Caco-2 (cell line): Measurements from ENCODE around the gene PPAN. TPM values are rescaled to one million over a fixed set of nuclear protein-coding genes. Genes with fewer than 3 reads are reported as not detected.

ENCODE experiments used
- BruUV-seq: library from RNA; stranded (reverse); fragments of 400-500 nt; replicated peaks from 2 replicates; lab custom pipeline; 2021; lab: Mats Ljungman, UMichigan
- CTCF ChIA-PET: fragments of 300-600 bp; sonication (Branson Sonifier 250); formaldehyde crosslinking; loops from one replicate; lab custom pipeline; 2022; ENCODE audit warnings: antibody characterized with exemption; lab: Charles Lee
- POLR2A ChIA-PET: fragments of 300-600 bp; sonication (Branson Sonifier 250); formaldehyde crosslinking; loops from one replicate; lab custom pipeline; 2022; ENCODE audit warnings: antibody characterized with exemption; lab: Charles Lee
- DNase-seq, 2 experiments: peaks; one replicate each; pipeline versions ENCODE4 v3.0.0 to v3.0.0-alpha.2; 2020 to 2022
- H3K27me3 ChIP-seq: replicated peaks from 2 replicates; pipeline ENCODE4 v1.6.0; 2011; ENCODE audit warnings: low read length; ENCODE audit not compliant: control insufficient read depth, insufficient read depth
- H3K36me3 ChIP-seq: 2 replicates; pipeline ENCODE4 v1.5.1; 2011; ENCODE audit warnings: low read length; ENCODE audit not compliant: control insufficient read depth, insufficient read depth
- H3K4me1 ChIP-seq: fragments of 250-450 bp; sonication (Bioruptor Pico); 2 replicates; pipeline ENCODE4 v1.5.1; 2020; ENCODE audit warnings: mild to moderate bottlenecking
- H3K4me3 ChIP-seq: 2 replicates; pipeline ENCODE4 v1.5.1; 2011; ENCODE audit warnings: low read depth, mild to moderate bottlenecking, control low read depth, low read length
- H3K9me3 ChIP-seq: fragments of 250-450 bp; sonication (Bioruptor Pico); 2 replicates; pipeline ENCODE4 v1.5.1; 2020; ENCODE audit warnings: mild to moderate bottlenecking, moderate library complexity
- H3K27ac Mint-ChIP-seq: one replicate; pipeline ENCODE4 v1.8.0; 2022; ENCODE audit warnings: mixed read lengths; ENCODE audit not compliant: unreplicated experiment
- H3K27me3 Mint-ChIP-seq: one replicate; pipeline ENCODE4 v1.8.0; 2022; ENCODE audit warnings: mixed read lengths; ENCODE audit not compliant: insufficient read depth, unreplicated experiment
- H3K36me3 Mint-ChIP-seq: one replicate; pipeline ENCODE4 v1.8.0; 2022; ENCODE audit warnings: mild to moderate bottlenecking, mixed read lengths; ENCODE audit not compliant: insufficient read depth, unreplicated experiment
- H3K4me1 Mint-ChIP-seq: one replicate; pipeline ENCODE4 v1.8.0; 2022; ENCODE audit warnings: low read depth, mixed read lengths; ENCODE audit not compliant: unreplicated experiment
- H3K4me3 Mint-ChIP-seq: one replicate; pipeline ENCODE4 v1.8.0; 2022; ENCODE audit warnings: mild to moderate bottlenecking, moderate library complexity, mixed read lengths; ENCODE audit not compliant: unreplicated experiment
- H3K9me3 Mint-ChIP-seq: one replicate; pipeline ENCODE4 v1.8.0; 2022; ENCODE audit warnings: mixed read lengths; ENCODE audit not compliant: unreplicated experiment
- intact Hi-C: fragments of 100-400 bp; cut with micrococcal nuclease; formaldehyde crosslinking; loops from one replicate; pipeline ENCODE4 v1.10.0; 2022; ENCODE audit not compliant: unreplicated experiment
- total RNA-seq: library from RNA; stranded (reverse); gene quantifications from 2 replicates; pipeline ENCODE4 v1.2.3, GENCODE V29; 2022
- TF ChIP-seq, protein P1 (sequence below), 2 experiments: fragments of 200-600 bp in 1 of 2; IDR thresholded peaks; 1 replicate in 1 of 2; 2 replicates in 1 of 2; pipeline versions ENCODE4 v1.5.1 to v1.8.0; 2011 to 2022; ENCODE audit warnings: antibody characterized with exemption in 1 of 2, control low read depth in 1 of 2, inconsistent platforms in 1 of 2, low read depth in 1 of 2, low read length in 1 of 2, mild to moderate bottlenecking in 1 of 2, moderate library complexity in 1 of 2; ENCODE audit not compliant: insufficient read depth in 1 of 2, severe bottlenecking in 1 of 2, unreplicated experiment in 1 of 2

Gene PPAN
- total RNA-seq, 1 experiment from 2014 or later, result 62.8 TPM

DNA sequence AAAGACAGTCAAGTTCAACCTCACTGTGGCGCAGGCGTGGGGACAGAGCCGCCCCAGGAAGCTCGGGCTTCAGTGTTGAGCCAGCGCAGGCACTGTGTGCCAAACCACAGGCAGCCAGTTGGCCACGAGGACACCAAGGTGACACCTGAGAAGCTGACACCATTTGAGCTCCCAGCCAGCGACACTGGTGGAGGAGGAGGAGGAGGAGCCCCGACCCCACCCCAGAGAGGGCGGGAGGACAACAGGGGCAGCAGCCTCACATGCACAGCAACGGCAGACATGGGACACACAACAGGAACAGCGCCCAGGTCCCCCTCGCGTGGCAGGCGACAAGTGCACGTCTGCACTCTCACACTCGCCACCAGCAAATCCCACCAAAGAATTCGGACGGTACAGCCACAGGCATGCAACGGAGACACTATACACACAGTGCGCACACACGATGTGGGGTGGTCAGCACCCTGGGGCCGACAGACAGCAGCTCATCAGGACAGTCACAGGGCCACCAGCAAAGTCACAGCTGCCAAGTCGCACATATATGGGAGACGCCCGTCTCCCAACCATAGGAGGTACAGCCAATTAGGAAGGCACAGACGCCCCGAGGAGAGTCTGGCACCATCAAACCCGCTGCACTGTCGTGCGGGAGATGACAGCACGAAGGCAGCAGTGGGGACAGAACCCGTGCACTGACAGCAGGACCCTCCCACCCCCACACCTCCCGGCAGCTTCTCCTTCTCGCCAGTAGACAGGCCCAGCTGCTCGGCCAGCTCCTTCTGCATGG lies 10.1 kb downstream of the PPAN start:
- ChIA-PET POLR2A (interaction anchor here (1.2 kb wide), 1 partner anchor 20 kb away, joined by 7 read pairs; no protein-coding TSS in a partner anchor), CTCF (interaction anchor here (0.6 kb wide), 1 partner anchor 79 kb away, joined by 3 read pairs; the partner anchor contains the start of gene DNMT1)
- no peak for DNase-seq
- intact Hi-C loops, result loop anchor here (10.0 kb wide), 1 partner anchor 181 kb away; the partner anchor contains the start of gene OLFM2
- Histone ChIP-seq H3K27me3 (no peaks in the 10 kb centered on the region), H3K4me1 (no peaks in the 10 kb centered on the region), H3K36me3 (no peaks in the 10 kb centered on the region; the same call in 1 of the 2 replicates), H3K4me3 (no peak overlapping the region), H3K9me3 (no peaks in the 10 kb centered on the region)
- no TSS peak for BruUV-seq
- H3K27ac Mint-ChIP-seq, result peak overlapping the region; percentile 32
- peaks cover 77% of the 10 kb centered on the region for H3K36me3 Mint-ChIP-seq
- no peaks in the 10 kb centered on the region for H3K27me3 Mint-ChIP-seq
- peak overlapping the region; percentile 27 for H3K4me3 Mint-ChIP-seq
- no peaks in the 10 kb centered on the region for H3K4me1 Mint-ChIP-seq
- TF ChIP-seq, protein P1, sequence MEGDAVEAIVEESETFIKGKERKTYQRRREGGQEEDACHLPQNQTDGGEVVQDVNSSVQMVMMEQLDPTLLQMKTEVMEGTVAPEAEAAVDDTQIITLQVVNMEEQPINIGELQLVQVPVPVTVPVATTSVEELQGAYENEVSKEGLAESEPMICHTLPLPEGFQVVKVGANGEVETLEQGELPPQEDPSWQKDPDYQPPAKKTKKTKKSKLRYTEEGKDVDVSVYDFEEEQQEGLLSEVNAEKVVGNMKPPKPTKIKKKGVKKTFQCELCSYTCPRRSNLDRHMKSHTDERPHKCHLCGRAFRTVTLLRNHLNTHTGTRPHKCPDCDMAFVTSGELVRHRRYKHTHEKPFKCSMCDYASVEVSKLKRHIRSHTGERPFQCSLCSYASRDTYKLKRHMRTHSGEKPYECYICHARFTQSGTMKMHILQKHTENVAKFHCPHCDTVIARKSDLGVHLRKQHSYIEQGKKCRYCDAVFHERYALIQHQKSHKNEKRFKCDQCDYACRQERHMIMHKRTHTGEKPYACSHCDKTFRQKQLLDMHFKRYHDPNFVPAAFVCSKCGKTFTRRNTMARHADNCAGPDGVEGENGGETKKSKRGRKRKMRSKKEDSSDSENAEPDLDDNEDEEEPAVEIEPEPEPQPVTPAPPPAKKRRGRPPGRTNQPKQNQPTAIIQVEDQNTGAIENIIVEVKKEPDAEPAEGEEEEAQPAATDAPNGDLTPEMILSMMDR (IDR thresholded peaks at IDR 0.05; ENCODE audit: insufficient read depth in 1 of 2, low read depth in 1 of 2, low read length in 1 of 2, severe bottlenecking in 1 of 2, unreplicated experiment in 1 of 2), result no peak
- no peaks in the 10 kb centered on the region for H3K9me3 Mint-ChIP-seq

GRCh38 chr19:10116866-10117616 lies 10.9 kb downstream of the PPAN start:
- Mint-ChIP-seq H3K9me3 (no peaks in the 10 kb centered on the region), H3K4me3 (peak overlapping the region; percentile 19), H3K27ac (no peak overlapping the region), H3K36me3 (peaks cover 70% of the 10 kb centered on the region), H3K4me1 (no peaks in the 10 kb centered on the region), H3K27me3 (no peaks in the 10 kb centered on the region)
- POLR2A ChIA-PET, result interaction anchor here (0.6 to 1.2 kb wide), 2 partner anchors 20 to 286 kb away, joined by 3 to 7 read pairs; no protein-coding TSS in a partner anchor
- TF ChIP-seq, protein P1 (IDR thresholded peaks at IDR 0.05; ENCODE audit: insufficient read depth in 1 of 2, low read depth in 1 of 2, low read length in 1 of 2, severe bottlenecking in 1 of 2, unreplicated experiment in 1 of 2), result no peak
- CTCF ChIA-PET, result interaction anchor here (0.6 kb wide), 1 partner anchor 78 kb away, joined by 3 read pairs; the partner anchor contains the start of gene DNMT1
- BruUV-seq, result no TSS peak
- intact Hi-C loops, result loop anchor here (10.0 kb wide), 1 partner anchor 182 kb away; the partner anchor contains the start of gene OLFM2
- no peak for DNase-seq
- Histone ChIP-seq H3K27me3 (no peaks in the 10 kb centered on the region), H3K36me3 (no peaks in the 10 kb centered on the region; the same call in 1 of the 2 replicates), H3K9me3 (no peaks in the 10 kb centered on the region), H3K4me3 (no peak overlapping the region), H3K4me1 (no peaks in the 10 kb centered on the region)

- no peaks in the 10 kb centered on the region for H3K27me3 ChIP-seq
- DNase-seq, result no peak
- Mint-ChIP-seq H3K4me3 (peak overlapping the region; percentile 93), H3K27me3 (no peaks in the 10 kb centered on the region), H3K9me3 (no peaks in the 10 kb centered on the region), H3K36me3 (peaks cover 51% of the 10 kb centered on the region), H3K27ac (peak overlapping the region; percentile 89), H3K4me1 (no peaks in the 10 kb centered on the region)
- no peaks in the 10 kb centered on the region for H3K9me3 ChIP-seq
- no peaks in the 10 kb centered on the region for H3K4me1 ChIP-seq
- no TSS peak for BruUV-seq
- TF ChIP-seq, protein P1 (IDR thresholded peaks at IDR 0.05; ENCODE audit: insufficient read depth in 1 of 2, low read depth in 1 of 2, low read length in 1 of 2, severe bottlenecking in 1 of 2, unreplicated experiment in 1 of 2), result no peak
- intact Hi-C loops, result loop anchor here (10.0 kb wide), 1 partner anchor 184 kb away; the partner anchor contains the start of gene OLFM2
- H3K36me3 ChIP-seq, result no peaks in the 10 kb centered on the region; the same call in 1 of the 2 replicates
- CTCF ChIA-PET, result no interaction called here
- peak overlapping the region; percentile 97 for H3K4me3 ChIP-seq
- POLR2A ChIA-PET, result no interaction called here
These were observed 12.8 kb downstream of the PPAN start for GRCh38 chr19:10118960-10119359.
